Measurements from ENCODE around the gene CTNND2. TPM values are rescaled to one million over a fixed set of nuclear protein-coding genes. Genes with fewer than 3 reads are reported as not detected.
A peak's percentile ranks its signal among the peaks of the same experiment; 100 is the strongest.

Gene CTNND2
- total and polyA plus RNA-seq, 5 donors from 2014 or later = not detected

GRCh38 chr5:11384441-11385250, 519.6 kb downstream of the CTNND2 start:
- Mint-ChIP-seq H3K4me1 (peaks cover 0 to 15% (median 2%) of the 10 kb centered on the region in 4 donors), H3K4me3 (peak overlapping the region in 2 of 4 donors; percentile 4 to 76), H3K27me3 (peaks cover 46% of the 10 kb centered on the region), H3K27ac (no peak overlapping the region), H3K36me3 (peaks cover 3% of the 10 kb centered on the region), H3K9me3 (peaks cover 0 to 6% (median 4%) of the 10 kb centered on the region in 7 donors)
- H3K27ac ChIP-seq (ENCODE audit: insufficient read depth, low read length, poor library complexity, severe bottlenecking) = no peak overlapping the region
- no peak for ATAC-seq (ENCODE audit: low read depth in 2 of 2)
- no peak for DNase-seq
- H3K9me3 ChIP-seq (ENCODE audit: control insufficient read depth in 2 of 2, low read length in 2 of 2) = no peaks in the 10 kb centered on the region
- H3K27me3 ChIP-seq (ENCODE audit: control insufficient read depth, insufficient read depth, low read length) = peaks cover 13% of the 10 kb centered on the region
- no peak overlapping the region for H3K4me3 ChIP-seq (ENCODE audit: low read depth, low read length)
- no peaks in the 10 kb centered on the region for H3K4me1 ChIP-seq (ENCODE audit: control insufficient read depth, insufficient read depth, low read length, poor library complexity, severe bottlenecking)
- H3K36me3 ChIP-seq (ENCODE audit: control insufficient read depth, insufficient read depth, low read length) = no peaks in the 10 kb centered on the region

DNA sequence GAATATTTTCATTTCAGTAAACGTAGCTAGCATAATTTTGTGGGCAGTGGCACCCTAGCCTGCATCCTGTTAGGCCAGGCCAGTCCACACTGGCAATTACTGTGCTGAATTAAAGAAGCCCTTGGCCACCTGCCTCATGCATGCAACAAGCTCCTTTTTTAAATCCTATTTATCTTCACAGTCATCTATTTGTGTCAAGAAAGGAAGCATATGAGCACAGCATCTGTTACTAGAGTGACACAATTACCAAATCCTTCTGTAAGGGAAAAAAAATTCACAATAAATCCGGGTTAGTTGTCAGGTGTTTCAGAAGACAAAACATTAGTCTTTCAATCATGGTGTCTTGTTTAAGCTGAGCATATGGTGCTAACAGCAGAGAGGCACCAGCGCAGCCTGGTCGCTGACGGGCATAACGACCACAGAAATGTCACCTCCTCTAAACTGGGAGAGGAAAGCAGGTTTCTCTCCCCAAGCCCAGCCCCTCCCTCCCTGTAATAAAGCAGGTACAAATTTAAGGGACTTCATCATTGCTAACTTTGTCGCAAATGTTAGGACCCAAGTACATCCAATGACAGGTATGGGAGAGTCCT, 520.6 kb downstream of the CTNND2 start:
- peaks cover 41% of the 10 kb centered on the region for H3K27me3 Mint-ChIP-seq
- H3K9me3 ChIP-seq (ENCODE audit: control insufficient read depth in 2 of 2, low read length in 2 of 2) = no peaks in the 10 kb centered on the region
- no peak for DNase-seq
- peaks cover 0 to 15% (median 2%) of the 10 kb centered on the region in 4 donors for H3K4me1 Mint-ChIP-seq
- H3K27ac Mint-ChIP-seq = no peak overlapping the region
- peaks cover 0 to 6% (median 4%) of the 10 kb centered on the region in 7 donors for H3K9me3 Mint-ChIP-seq
- peaks cover 3% of the 10 kb centered on the region for H3K36me3 Mint-ChIP-seq
- H3K4me3 Mint-ChIP-seq = no peak overlapping the region
- H3K27me3 ChIP-seq (ENCODE audit: control insufficient read depth, insufficient read depth, low read length) = peaks cover 13% of the 10 kb centered on the region
- H3K4me3 ChIP-seq (ENCODE audit: low read depth, low read length) = no peak overlapping the region
- no peaks in the 10 kb centered on the region for H3K4me1 ChIP-seq (ENCODE audit: control insufficient read depth, insufficient read depth, low read length, poor library complexity, severe bottlenecking)
- H3K36me3 ChIP-seq (ENCODE audit: control insufficient read depth, insufficient read depth, low read length) = no peaks in the 10 kb centered on the region
- ATAC-seq (ENCODE audit: low read depth in 2 of 2) = no peak
- no peak overlapping the region for H3K27ac ChIP-seq (ENCODE audit: insufficient read depth, low read length, poor library complexity, severe bottlenecking)

GRCh38 chr5:11378461-11378860, 525.8 kb downstream of the CTNND2 start:
- DNase-seq (no peak), ATAC-seq (ENCODE audit: low read depth in 2 of 2) (no peak)
- no peaks in the 10 kb centered on the region for H3K36me3 Mint-ChIP-seq
- Histone ChIP-seq H3K4me3 (ENCODE audit: low read depth, low read length) (no peak overlapping the region), H3K4me1 (ENCODE audit: control insufficient read depth, insufficient read depth, low read length, poor library complexity, severe bottlenecking) (no peaks in the 10 kb centered on the region), H3K9me3 (ENCODE audit: control insufficient read depth in 2 of 2, low read length in 2 of 2) (no peaks in the 10 kb centered on the region), H3K36me3 (ENCODE audit: control insufficient read depth, insufficient read depth, low read length) (no peaks in the 10 kb centered on the region), H3K27ac (ENCODE audit: insufficient read depth, low read length, poor library complexity, severe bottlenecking) (no peak overlapping the region), H3K27me3 (ENCODE audit: control insufficient read depth, insufficient read depth, low read length) (no peaks in the 10 kb centered on the region)
- H3K27me3 Mint-ChIP-seq = peaks cover 10% of the 10 kb centered on the region
- H3K27ac Mint-ChIP-seq = no peak overlapping the region
- H3K4me3 Mint-ChIP-seq = no peak overlapping the region
- no peaks in the 10 kb centered on the region for H3K4me1 Mint-ChIP-seq
- peaks cover 0 to 6% (median 2%) of the 10 kb centered on the region in 7 donors for H3K9me3 Mint-ChIP-seq

DNA sequence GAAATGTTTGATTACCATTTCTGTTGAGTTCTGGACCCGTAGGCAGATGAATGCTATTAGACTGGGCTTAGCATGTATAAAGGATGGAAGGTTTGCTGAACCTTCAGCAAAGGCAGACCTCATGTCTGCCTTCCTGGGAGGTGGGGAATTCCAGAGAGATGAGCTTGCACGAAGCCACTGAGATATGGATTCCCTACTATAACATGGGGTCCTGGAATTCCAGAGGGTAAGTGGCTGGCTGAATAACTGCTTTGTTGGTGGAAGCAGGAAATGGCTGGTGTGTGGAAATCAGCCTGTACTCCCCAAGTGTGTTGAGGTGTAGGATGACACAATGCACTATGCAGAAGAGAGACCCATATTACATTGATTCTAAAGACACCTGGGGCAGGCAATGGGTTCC, 526.4 kb downstream of the CTNND2 start:
- ATAC-seq (ENCODE audit: low read depth in 2 of 2) = no peak
- Histone ChIP-seq H3K27ac (ENCODE audit: insufficient read depth, low read length, poor library complexity, severe bottlenecking) (no peak overlapping the region), H3K4me1 (ENCODE audit: control insufficient read depth, insufficient read depth, low read length, poor library complexity, severe bottlenecking) (no peaks in the 10 kb centered on the region), H3K27me3 (ENCODE audit: control insufficient read depth, insufficient read depth, low read length) (no peaks in the 10 kb centered on the region), H3K9me3 (ENCODE audit: control insufficient read depth in 2 of 2, low read length in 2 of 2) (no peaks in the 10 kb centered on the region), H3K4me3 (ENCODE audit: low read depth, low read length) (no peak overlapping the region), H3K36me3 (ENCODE audit: control insufficient read depth, insufficient read depth, low read length) (no peaks in the 10 kb centered on the region)
- H3K27me3 Mint-ChIP-seq = peaks cover 4% of the 10 kb centered on the region
- no peak overlapping the region for H3K27ac Mint-ChIP-seq
- H3K4me1 Mint-ChIP-seq = no peaks in the 10 kb centered on the region
- no peak overlapping the region for H3K4me3 Mint-ChIP-seq
- H3K36me3 Mint-ChIP-seq = no peaks in the 10 kb centered on the region
- peaks cover 0 to 6% (median 2%) of the 10 kb centered on the region in 7 donors for H3K9me3 Mint-ChIP-seq
- no peak for DNase-seq

DNA sequence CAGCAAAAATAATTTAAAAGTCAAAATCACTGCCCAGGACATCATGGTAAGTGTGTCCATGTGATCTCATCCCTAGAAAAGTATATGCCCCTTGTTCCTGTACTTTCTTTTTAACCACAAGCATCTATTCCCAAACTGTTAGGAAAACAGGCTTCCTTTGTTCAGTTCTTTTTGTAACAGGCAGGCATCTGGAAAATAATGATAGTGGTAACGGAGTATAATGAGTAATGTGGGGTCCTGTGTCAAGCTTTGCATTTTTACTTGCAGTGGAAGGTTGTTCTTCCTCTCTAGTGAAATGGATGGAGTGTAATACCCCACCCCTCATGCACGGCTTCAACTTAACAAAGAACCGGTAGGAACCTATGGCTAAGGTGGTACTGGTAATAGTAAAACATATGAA, 532.1 kb downstream of the CTNND2 start:
- H3K4me1 Mint-ChIP-seq = no peaks in the 10 kb centered on the region
- H3K27ac Mint-ChIP-seq = no peak overlapping the region
- no peaks in the 10 kb centered on the region for H3K27me3 ChIP-seq (ENCODE audit: control insufficient read depth, insufficient read depth, low read length)
- no peaks in the 10 kb centered on the region for H3K36me3 Mint-ChIP-seq
- no peaks in the 10 kb centered on the region for H3K27me3 Mint-ChIP-seq
- no peaks in the 10 kb centered on the region for H3K36me3 ChIP-seq (ENCODE audit: control insufficient read depth, insufficient read depth, low read length)
- no peak overlapping the region for H3K27ac ChIP-seq (ENCODE audit: insufficient read depth, low read length, poor library complexity, severe bottlenecking)
- H3K4me3 Mint-ChIP-seq = no peak overlapping the region
- DNase-seq = no peak
- H3K4me1 ChIP-seq (ENCODE audit: control insufficient read depth, insufficient read depth, low read length, poor library complexity, severe bottlenecking) = no peaks in the 10 kb centered on the region
- no peak overlapping the region for H3K4me3 ChIP-seq (ENCODE audit: low read depth, low read length)
- peaks cover 0 to 2% (median 0%) of the 10 kb centered on the region in 7 donors for H3K9me3 Mint-ChIP-seq
- ATAC-seq (ENCODE audit: low read depth in 2 of 2) = no peak
- no peaks in the 10 kb centered on the region for H3K9me3 ChIP-seq (ENCODE audit: control insufficient read depth in 2 of 2, low read length in 2 of 2)

DNA sequence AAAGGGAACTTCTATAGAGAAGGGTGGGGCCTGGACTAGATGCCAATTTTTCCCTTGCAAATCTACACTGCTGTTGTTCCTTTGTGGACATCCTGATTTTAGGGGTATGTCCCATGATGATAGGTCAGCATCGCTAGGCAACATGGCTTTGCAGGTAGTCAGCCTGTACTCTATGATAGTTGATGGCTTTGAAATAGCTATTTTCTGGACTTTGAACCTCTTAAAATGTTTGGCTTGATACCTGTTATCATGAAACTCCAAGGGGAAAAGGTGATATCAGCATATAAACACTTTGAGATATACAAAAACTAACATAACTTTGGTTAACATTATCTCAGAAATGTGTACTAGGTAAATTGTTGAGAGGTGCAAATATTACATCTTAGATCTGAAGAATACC, 533.2 kb downstream of the CTNND2 start:
- no peaks in the 10 kb centered on the region for H3K27me3 ChIP-seq (ENCODE audit: control insufficient read depth, insufficient read depth, low read length)
- Mint-ChIP-seq H3K4me1 (no peaks in the 10 kb centered on the region), H3K9me3 (no peaks in the 10 kb centered on the region)

GRCh38 chr5:11364531-11364930, 539.7 kb downstream of the CTNND2 start:
- Histone ChIP-seq H3K27ac (ENCODE audit: insufficient read depth, low read length, poor library complexity, severe bottlenecking) (no peak overlapping the region), H3K9me3 (ENCODE audit: control insufficient read depth in 2 of 2, low read length in 2 of 2) (no peaks in the 10 kb centered on the region), H3K27me3 (ENCODE audit: control insufficient read depth, insufficient read depth, low read length) (no peaks in the 10 kb centered on the region), H3K4me3 (ENCODE audit: low read depth, low read length) (no peak overlapping the region), H3K4me1 (ENCODE audit: control insufficient read depth, insufficient read depth, low read length, poor library complexity, severe bottlenecking) (no peaks in the 10 kb centered on the region), H3K36me3 (ENCODE audit: control insufficient read depth, insufficient read depth, low read length) (no peaks in the 10 kb centered on the region)
- no peaks in the 10 kb centered on the region for H3K36me3 Mint-ChIP-seq
- no peaks in the 10 kb centered on the region for H3K27me3 Mint-ChIP-seq
- no peak overlapping the region for H3K27ac Mint-ChIP-seq
- no peaks in the 10 kb centered on the region for H3K4me1 Mint-ChIP-seq
- peaks cover 0 to 4% (median 0%) of the 10 kb centered on the region in 7 donors for H3K9me3 Mint-ChIP-seq
- ATAC-seq (ENCODE audit: low read depth in 2 of 2) (no peak), DNase-seq (no peak)
- no peak overlapping the region for H3K4me3 Mint-ChIP-seq

More for the DNA sequence above, 533.2 kb downstream of the CTNND2 start:
- Mint-ChIP-seq H3K27ac (no peak overlapping the region), H3K27me3 (no peaks in the 10 kb centered on the region), H3K4me3 (no peak overlapping the region), H3K36me3 (no peaks in the 10 kb centered on the region)
- Histone ChIP-seq H3K4me1 (ENCODE audit: control insufficient read depth, insufficient read depth, low read length, poor library complexity, severe bottlenecking) (no peaks in the 10 kb centered on the region), H3K4me3 (ENCODE audit: low read depth, low read length) (no peak overlapping the region), H3K27ac (ENCODE audit: insufficient read depth, low read length, poor library complexity, severe bottlenecking) (no peak overlapping the region), H3K36me3 (ENCODE audit: control insufficient read depth, insufficient read depth, low read length) (no peaks in the 10 kb centered on the region), H3K9me3 (ENCODE audit: control insufficient read depth in 2 of 2, low read length in 2 of 2) (no peaks in the 10 kb centered on the region)
- DNase-seq = no peak
- no peak for ATAC-seq (ENCODE audit: low read depth in 2 of 2)
